Caco-2 (cell line): Measurements from ENCODE around the gene TLR2. TPM values are rescaled to one million over a fixed set of nuclear protein-coding genes. Genes with fewer than 3 reads are reported as not detected.

ENCODE experiments used
- BruUV-seq: library from RNA; stranded (reverse); fragments of 400-500 nt; replicated peaks from 2 replicates; lab custom pipeline; 2021; lab: Mats Ljungman, UMichigan
- CTCF ChIA-PET: fragments of 300-600 bp; sonication (Branson Sonifier 250); formaldehyde crosslinking; loops from one replicate; lab custom pipeline; 2022; ENCODE audit warnings: antibody characterized with exemption; lab: Charles Lee
- POLR2A ChIA-PET: fragments of 300-600 bp; sonication (Branson Sonifier 250); formaldehyde crosslinking; loops from one replicate; lab custom pipeline; 2022; ENCODE audit warnings: antibody characterized with exemption; lab: Charles Lee
- DNase-seq, 2 experiments: peaks; one replicate each; pipeline versions ENCODE4 v3.0.0 to v3.0.0-alpha.2; 2020 to 2022
- H3K27me3 ChIP-seq: replicated peaks from 2 replicates; pipeline ENCODE4 v1.6.0; 2011; ENCODE audit warnings: low read length; ENCODE audit not compliant: control insufficient read depth, insufficient read depth
- H3K36me3 ChIP-seq: 2 replicates; pipeline ENCODE4 v1.5.1; 2011; ENCODE audit warnings: low read length; ENCODE audit not compliant: control insufficient read depth, insufficient read depth
- H3K4me1 ChIP-seq: fragments of 250-450 bp; sonication (Bioruptor Pico); 2 replicates; pipeline ENCODE4 v1.5.1; 2020; ENCODE audit warnings: mild to moderate bottlenecking
- H3K4me3 ChIP-seq: 2 replicates; pipeline ENCODE4 v1.5.1; 2011; ENCODE audit warnings: low read depth, mild to moderate bottlenecking, control low read depth, low read length
- H3K9me3 ChIP-seq: fragments of 250-450 bp; sonication (Bioruptor Pico); 2 replicates; pipeline ENCODE4 v1.5.1; 2020; ENCODE audit warnings: mild to moderate bottlenecking, moderate library complexity
- H3K27ac Mint-ChIP-seq: one replicate; pipeline ENCODE4 v1.8.0; 2022; ENCODE audit warnings: mixed read lengths; ENCODE audit not compliant: unreplicated experiment
- H3K27me3 Mint-ChIP-seq: one replicate; pipeline ENCODE4 v1.8.0; 2022; ENCODE audit warnings: mixed read lengths; ENCODE audit not compliant: insufficient read depth, unreplicated experiment
- H3K36me3 Mint-ChIP-seq: one replicate; pipeline ENCODE4 v1.8.0; 2022; ENCODE audit warnings: mild to moderate bottlenecking, mixed read lengths; ENCODE audit not compliant: insufficient read depth, unreplicated experiment
- H3K4me1 Mint-ChIP-seq: one replicate; pipeline ENCODE4 v1.8.0; 2022; ENCODE audit warnings: low read depth, mixed read lengths; ENCODE audit not compliant: unreplicated experiment
- H3K4me3 Mint-ChIP-seq: one replicate; pipeline ENCODE4 v1.8.0; 2022; ENCODE audit warnings: mild to moderate bottlenecking, moderate library complexity, mixed read lengths; ENCODE audit not compliant: unreplicated experiment
- H3K9me3 Mint-ChIP-seq: one replicate; pipeline ENCODE4 v1.8.0; 2022; ENCODE audit warnings: mixed read lengths; ENCODE audit not compliant: unreplicated experiment
- CTCF ChIP-seq, 2 experiments: fragments of 200-600 bp in 1 of 2; IDR thresholded peaks; 1 replicate in 1 of 2; 2 replicates in 1 of 2; pipeline versions ENCODE4 v1.5.1 to v1.8.0; 2011 to 2022; ENCODE audit warnings: antibody characterized with exemption in 1 of 2, control low read depth in 1 of 2, inconsistent platforms in 1 of 2, low read depth in 1 of 2, low read length in 1 of 2, mild to moderate bottlenecking in 1 of 2, moderate library complexity in 1 of 2; ENCODE audit not compliant: insufficient read depth in 1 of 2, severe bottlenecking in 1 of 2, unreplicated experiment in 1 of 2
- intact Hi-C: fragments of 100-400 bp; cut with micrococcal nuclease; formaldehyde crosslinking; loops from one replicate; pipeline ENCODE4 v1.10.0; 2022; ENCODE audit not compliant: unreplicated experiment
- total RNA-seq: library from RNA; stranded (reverse); gene quantifications from 2 replicates; pipeline ENCODE4 v1.2.3, GENCODE V29; 2022

The TLR2 gene
- total RNA-seq, 1 experiment from 2014 or later: 11.0 TPM

GRCh38 chr4:153646261-153646660 lies 37.8 kb upstream of the TLR2 start:
- ChIA-PET POLR2A (no interaction called here), CTCF (no interaction called here)
- no peak overlapping the region for H3K4me3 Mint-ChIP-seq
- DNase-seq: no peak
- H3K27ac Mint-ChIP-seq: no peak overlapping the region
- BruUV-seq: no TSS peak
- intact Hi-C loops: no loop called here
- no peaks in the 10 kb centered on the region for H3K4me1 Mint-ChIP-seq
- no peaks in the 10 kb centered on the region for H3K36me3 Mint-ChIP-seq
- no peaks in the 10 kb centered on the region for H3K4me1 ChIP-seq
- no peak for TF ChIP-seq CTCF (IDR thresholded peaks at IDR 0.05; ENCODE audit: insufficient read depth in 1 of 2, low read depth in 1 of 2, low read length in 1 of 2, severe bottlenecking in 1 of 2, unreplicated experiment in 1 of 2)
- H3K9me3 Mint-ChIP-seq: no peaks in the 10 kb centered on the region
- no peaks in the 10 kb centered on the region for H3K27me3 Mint-ChIP-seq
- no peaks in the 10 kb centered on the region for H3K27me3 ChIP-seq
- no peak overlapping the region for H3K4me3 ChIP-seq
- H3K36me3 ChIP-seq: no peaks in the 10 kb centered on the region
- H3K9me3 ChIP-seq: no peaks in the 10 kb centered on the region

GRCh38 chr4:153646978-153647377 lies 37.1 kb upstream of the TLR2 start:
- H3K27me3 Mint-ChIP-seq: no peaks in the 10 kb centered on the region
- no peak overlapping the region for H3K4me3 Mint-ChIP-seq
- Histone ChIP-seq H3K4me3 (no peak overlapping the region), H3K9me3 (no peaks in the 10 kb centered on the region), H3K27me3 (no peaks in the 10 kb centered on the region), H3K36me3 (no peaks in the 10 kb centered on the region), H3K4me1 (no peaks in the 10 kb centered on the region)
- no peaks in the 10 kb centered on the region for H3K4me1 Mint-ChIP-seq
- TF ChIP-seq CTCF (IDR thresholded peaks at IDR 0.05; ENCODE audit: insufficient read depth in 1 of 2, low read depth in 1 of 2, low read length in 1 of 2, severe bottlenecking in 1 of 2, unreplicated experiment in 1 of 2): no peak
- no peak overlapping the region for H3K27ac Mint-ChIP-seq
- DNase-seq: no peak
- no peaks in the 10 kb centered on the region for H3K36me3 Mint-ChIP-seq
- BruUV-seq: no TSS peak
- H3K9me3 Mint-ChIP-seq: no peaks in the 10 kb centered on the region
- ChIA-PET POLR2A (no interaction called here), CTCF (no interaction called here)
- intact Hi-C loops: no loop called here

GRCh38 chr4:153647975-153648374 lies 36.1 kb upstream of the TLR2 start:
- TF ChIP-seq CTCF (IDR thresholded peaks at IDR 0.05; ENCODE audit: insufficient read depth in 1 of 2, low read depth in 1 of 2, low read length in 1 of 2, severe bottlenecking in 1 of 2, unreplicated experiment in 1 of 2): no peak
- POLR2A ChIA-PET: no interaction called here
- H3K9me3 Mint-ChIP-seq: no peaks in the 10 kb centered on the region
- intact Hi-C loops: no loop called here
- Histone ChIP-seq H3K36me3 (no peaks in the 10 kb centered on the region), H3K4me3 (no peak overlapping the region), H3K27me3 (no peaks in the 10 kb centered on the region), H3K4me1 (no peaks in the 10 kb centered on the region), H3K9me3 (no peaks in the 10 kb centered on the region)
- H3K27me3 Mint-ChIP-seq: no peaks in the 10 kb centered on the region
- H3K4me3 Mint-ChIP-seq: no peak overlapping the region
- BruUV-seq: no TSS peak
- H3K27ac Mint-ChIP-seq: no peak overlapping the region
- H3K4me1 Mint-ChIP-seq: no peaks in the 10 kb centered on the region
- DNase-seq: no peak
- CTCF ChIA-PET: interaction anchor here (0.7 kb wide), 1 partner anchor 102 kb away, joined by 3 read pairs; no protein-coding TSS in a partner anchor
- no peaks in the 10 kb centered on the region for H3K36me3 Mint-ChIP-seq
